GM04503 (cell line): Measurements from ENCODE around the gene CDC25A.
"Not testable (repeated sequence)": the region's sequence is repeated elsewhere in the genome, so short reads cannot be mapped to it uniquely, and the experiment has no call there.

Source experiments
- DNase-seq: peaks from one replicate; pipeline ENCODE4 v3.0.0-alpha.2; 2012; ENCODE audit warnings: low read depth

CDC25A gene

GRCh38 chr3:48188266-48189201 lies at the start of gene CDC25A:
Gene CDC25A (minus strand): TSS chr3:48188417. CDS start chr3:48187947, 470 bp downstream.
- peak; percentile 89 for DNase-seq

DNA sequence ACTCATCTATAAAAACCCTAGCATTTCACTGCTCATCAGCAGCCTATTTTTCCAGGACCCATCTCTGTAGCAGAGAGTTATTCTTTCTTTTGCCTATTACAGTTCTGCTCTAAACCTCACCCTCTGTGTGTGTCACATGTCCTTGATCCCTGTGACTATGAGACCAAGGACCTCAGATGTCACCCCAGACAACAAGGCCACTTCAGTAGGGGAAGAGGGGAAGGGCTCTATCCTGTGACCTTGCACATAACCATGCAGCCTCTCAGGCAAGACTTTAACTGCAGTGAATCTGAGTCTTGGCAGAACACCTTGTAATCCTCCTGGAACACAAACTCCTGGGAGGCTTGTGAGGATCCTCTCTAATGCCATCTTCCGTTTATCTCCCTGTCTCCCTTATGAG lies 48.3 kb upstream of the CDC25A start:
- no peak for DNase-seq

- DNase-seq: no peak
Measured at GRCh38 chr3:48233542-48233941, 45.3 kb upstream of the CDC25A start.

- no peak for DNase-seq
Measured at GRCh38 chr3:48232734-48233133, 44.5 kb upstream of the CDC25A start.

- no peak for DNase-seq
Measured at GRCh38 chr3:48232232-48232631, 44.0 kb upstream of the CDC25A start.

DNA sequence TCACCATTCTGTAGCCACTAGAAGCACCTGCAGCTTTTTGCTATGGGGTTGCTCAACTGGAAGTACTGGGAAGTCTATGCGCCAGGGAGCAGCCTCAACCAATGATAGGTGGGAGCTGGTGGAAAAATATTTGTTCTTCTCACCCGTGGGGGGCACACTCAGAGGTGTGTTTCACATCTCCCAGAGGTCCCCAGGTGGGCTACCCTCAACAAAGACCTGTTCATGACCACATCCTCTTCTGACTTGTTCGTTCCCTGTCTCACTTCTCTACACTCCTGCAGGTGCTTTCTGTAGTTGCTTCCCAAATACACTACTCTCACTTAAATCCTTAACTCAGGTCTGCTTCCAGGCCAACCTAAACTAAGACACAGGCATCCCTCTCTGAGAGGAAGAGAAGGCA lies 38.7 kb upstream of the CDC25A start:
- no peak for DNase-seq

- no peak for DNase-seq
Measured at GRCh38 chr3:48225587-48225986, 37.4 kb upstream of the CDC25A start.

DNA sequence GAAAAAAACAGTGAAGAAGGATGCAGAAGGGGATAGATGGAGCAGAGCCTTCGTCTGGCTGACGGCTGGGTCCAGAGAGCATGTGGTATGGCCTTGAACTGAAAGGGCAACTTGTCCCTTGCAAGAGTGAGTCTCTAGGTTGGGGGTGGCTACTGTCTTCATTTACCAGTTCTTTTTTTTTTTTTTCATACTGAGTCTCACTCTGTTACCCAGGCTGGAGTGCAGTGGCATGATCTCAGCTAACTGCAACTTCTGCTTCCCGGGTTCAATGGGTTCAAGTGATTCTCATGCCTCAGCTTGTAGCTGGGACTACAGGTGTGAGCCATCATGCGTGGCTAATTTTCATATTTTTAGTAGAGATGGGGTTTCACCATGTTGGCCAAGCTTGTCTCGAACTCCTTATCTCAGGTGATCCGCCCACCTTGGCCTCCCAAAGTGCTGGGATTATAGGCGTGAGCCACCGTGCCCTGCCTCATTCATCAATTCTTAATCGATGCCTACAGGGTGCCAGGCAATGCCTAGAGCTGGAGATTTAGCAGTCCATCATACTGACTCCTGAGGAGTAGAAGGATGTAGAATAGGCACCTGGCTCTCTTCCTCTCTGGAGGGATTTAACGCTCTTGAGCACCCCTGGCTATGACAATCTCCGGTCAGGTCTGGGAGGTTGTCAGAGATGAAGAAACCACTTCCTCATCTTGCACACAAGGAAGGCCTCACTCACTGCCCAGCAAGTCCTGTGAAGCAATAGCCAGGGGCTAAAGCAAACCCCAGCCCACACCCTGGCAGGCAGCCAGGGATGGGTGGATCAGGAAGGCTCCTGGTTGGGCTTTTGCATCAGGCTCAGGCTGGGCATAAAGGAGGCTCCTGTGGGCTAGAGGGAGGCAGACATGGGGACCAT lies 34.6 kb upstream of the CDC25A start, which contains the start of gene CAMP:
CAMP (plus strand) TSS at position 880 of the 898 bp plus-strand sequence; CDS start at position 897, 17 bp downstream.
- DNase-seq: no peak

GRCh38 chr3:48220746-48221145 lies 32.5 kb upstream of the CDC25A start:
- no peak for DNase-seq

- DNase-seq: peak; percentile 28
Measured at GRCh38 chr3:48219543-48219942, 31.3 kb upstream of the CDC25A start.

- no peak for DNase-seq
Measured at GRCh38 chr3:48218537-48218936, 30.3 kb upstream of the CDC25A start.

DNA sequence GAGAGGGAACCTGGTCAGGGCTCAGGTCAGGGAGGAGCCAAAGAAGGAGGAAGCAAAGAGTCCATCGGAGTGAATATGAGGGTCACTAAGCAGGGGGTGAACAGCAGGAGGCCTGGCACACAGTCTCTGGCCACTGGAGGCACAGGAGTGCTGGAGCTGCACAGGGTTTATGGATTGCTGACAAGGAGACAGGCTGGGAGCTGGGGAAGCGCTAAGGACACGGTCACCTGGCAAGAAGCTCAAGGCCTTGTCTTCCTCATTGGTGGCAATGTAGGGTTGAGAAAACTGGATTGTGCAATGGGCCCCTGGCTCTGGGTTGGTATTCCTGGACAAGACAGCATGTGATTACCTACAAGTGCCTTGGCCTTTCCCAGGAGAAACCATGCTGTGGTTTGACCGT lies 29.2 kb upstream of the CDC25A start:
- no peak for DNase-seq

GRCh38 chr3:48215876-48216275 lies 27.7 kb upstream of the CDC25A start:
- DNase-seq: no peak

DNA sequence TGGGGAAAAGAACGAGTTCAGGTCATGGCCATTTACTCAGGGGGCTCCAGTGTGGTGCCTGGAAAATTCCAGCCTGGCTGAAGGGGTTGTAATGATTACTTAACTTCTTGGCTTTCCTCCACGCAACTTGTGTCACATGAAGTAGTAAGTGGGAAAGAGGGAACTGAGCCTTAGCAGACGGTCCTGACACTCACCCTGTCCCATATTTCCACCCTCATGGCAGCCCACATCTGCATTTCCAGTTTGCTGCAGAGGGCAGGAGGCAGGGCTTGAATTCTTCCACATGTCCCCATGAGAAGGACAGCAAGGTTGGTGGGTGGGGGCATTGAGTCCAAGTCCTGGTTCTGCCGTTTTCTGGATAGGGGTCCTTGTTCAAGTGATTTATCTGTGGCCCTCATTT lies 27.2 kb upstream of the CDC25A start:
- no peak for DNase-seq

GRCh38 chr3:48215019-48215418 lies 26.8 kb upstream of the CDC25A start:
- DNase-seq: no peak

DNA sequence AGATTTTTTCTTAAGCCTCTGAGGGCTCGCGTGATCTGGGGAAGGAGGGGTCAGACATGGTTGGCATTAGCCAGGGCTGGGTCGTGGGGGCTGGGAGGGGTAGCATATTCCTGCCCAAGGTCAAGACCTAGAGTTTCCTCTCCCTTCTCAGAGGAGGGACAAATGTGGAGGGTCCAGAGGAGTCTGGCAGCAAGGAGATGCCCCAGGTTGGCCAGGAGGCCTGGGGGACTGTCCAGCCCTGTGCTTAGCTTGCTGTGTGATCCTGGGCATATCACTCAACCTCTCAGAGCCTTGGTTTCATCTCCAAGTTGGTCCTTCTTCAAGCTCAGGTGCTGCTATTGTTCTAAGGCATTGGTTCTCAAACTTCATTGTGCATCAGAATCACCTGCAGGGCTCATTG lies 26.0 kb upstream of the CDC25A start:
- DNase-seq: no peak

- not testable (repeated sequence) for DNase-seq
Measured at GRCh38 chr3:48211776-48212175, 23.6 kb upstream of the CDC25A start.

- not testable (repeated sequence) for DNase-seq
Measured at GRCh38 chr3:48210534-48210933, 22.3 kb upstream of the CDC25A start.

GRCh38 chr3:48209445-48209844 lies 21.2 kb upstream of the CDC25A start:
- no peak for DNase-seq

DNA sequence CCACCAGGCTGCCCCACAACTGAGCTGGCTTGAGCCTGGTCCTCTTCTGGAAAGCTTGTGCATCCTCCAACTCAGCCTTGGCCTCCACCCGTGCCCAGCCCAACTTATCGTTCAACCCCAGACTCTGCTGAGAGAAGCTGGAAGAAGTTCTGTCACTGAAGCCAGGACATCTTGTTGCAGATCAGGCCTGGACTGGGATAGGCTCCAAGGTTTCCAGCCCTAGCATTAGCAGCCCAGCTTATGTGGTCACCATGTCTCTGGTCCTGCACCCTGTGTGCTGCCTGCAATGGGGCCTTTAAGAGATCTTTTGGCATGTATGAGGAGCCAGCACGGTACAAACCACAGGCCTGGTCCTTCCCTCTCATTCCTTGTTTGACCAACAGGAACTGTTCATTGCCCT lies 19.9 kb upstream of the CDC25A start:
- DNase-seq: no peak

- no peak for DNase-seq
Measured at GRCh38 chr3:48202632-48203031, 14.4 kb upstream of the CDC25A start.

- DNase-seq: no peak
Measured at GRCh38 chr3:48199117-48199516, 10.9 kb upstream of the CDC25A start.

DNA sequence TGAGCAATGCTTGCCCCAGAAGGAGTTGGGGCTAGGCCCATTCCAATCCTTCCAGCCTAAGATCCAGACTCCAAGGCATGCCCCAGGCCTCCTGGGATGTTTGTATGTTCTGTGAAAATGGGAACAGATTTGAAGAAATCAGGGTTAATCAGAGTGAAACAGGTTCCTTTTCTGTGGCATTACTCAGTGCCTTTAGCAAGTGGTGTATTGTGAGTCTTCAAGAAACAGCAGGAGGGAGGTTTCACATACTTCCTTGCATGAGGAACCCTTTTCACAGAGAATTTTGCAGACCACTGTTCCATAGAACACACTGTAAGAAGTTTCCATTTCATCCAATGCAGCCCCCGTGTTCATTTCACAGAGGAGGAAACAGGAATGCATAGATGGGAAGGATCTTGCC lies 8.4 kb upstream of the CDC25A start:
- DNase-seq: no peak
